Stimulated activated CD8-positive, alpha-beta memory T cell treated with anti-CD3 and anti-CD28 coated beads, Interleukin-7, amount 100 ng/mL, for 1 hour (primary cell): Measurements from ENCODE around the gene ADAM22.
A peak's percentile ranks its signal among the peaks of the same experiment; 100 is the strongest.

Source experiments
- DNase-seq, 2 donors: peaks; one replicate each; pipeline ENCODE4 v3.0.0-alpha.2; 2020; ENCODE audit warnings: low read depth in 2 of 2

ADAM22 gene

GRCh38 chr7:88217675-88218428, 283.8 kb downstream of the ADAM22 start:
- DNase-seq = no peak

- DNase-seq = no peak
Measured at GRCh38 chr7:88218429-88218745, 284.3 kb downstream of the ADAM22 start.

GRCh38 chr7:88218836-88219605, 285.0 kb downstream of the ADAM22 start:
- DNase-seq = peak in 1 of 2 donors; percentile 10

GRCh38 chr7:88219781-88220747, 286.0 kb downstream of the ADAM22 start, which contains the start of gene SRI:
Gene SRI, minus strand, starts transcription at chr7:88220038. Its CDS starts 12 bp downstream, at chr7:88220026.
- DNase-seq = peak; percentile 75 to 81

GRCh38 chr7:88223265-88223664, 289.2 kb downstream of the ADAM22 start:
- no peak for DNase-seq

- DNase-seq = no peak
Measured at GRCh38 chr7:88224601-88225275, 290.7 kb downstream of the ADAM22 start.

GRCh38 chr7:88226201-88226600, 292.1 kb downstream of the ADAM22 start:
- no peak for DNase-seq

- no peak for DNase-seq
Measured at GRCh38 chr7:88226886-88227516, 292.9 kb downstream of the ADAM22 start.

GRCh38 chr7:88229302-88229995, 295.4 kb downstream of the ADAM22 start:
- DNase-seq = no peak

GRCh38 chr7:88230646-88231045, 296.6 kb downstream of the ADAM22 start:
- no peak for DNase-seq

GRCh38 chr7:88233828-88234227, 299.8 kb downstream of the ADAM22 start:
- no peak for DNase-seq

- no peak for DNase-seq
Measured at GRCh38 chr7:88239852-88240251, 305.8 kb downstream of the ADAM22 start.

GRCh38 chr7:88243345-88243909, 309.4 kb downstream of the ADAM22 start:
- no peak for DNase-seq

- no peak for DNase-seq
Measured at GRCh38 chr7:88244258-88244657, 310.2 kb downstream of the ADAM22 start.
